CD14-positive monocyte (primary cell): ENCODE data around the gene ZGPAT. TPM values are rescaled to one million over a fixed set of nuclear protein-coding genes. Genes with fewer than 3 reads are reported as not detected.

ENCODE experiments used
- DNase-seq, 3 donors: peaks; one replicate each; pipeline ENCODE4 v3.0.0-alpha.2; 2011 to 2022
- H2AFZ ChIP-seq: 2 replicates; pipeline ENCODE4 v1.6.0; 2012; ENCODE audit warnings: mild to moderate bottlenecking, low read depth, low read length, inconsistent platforms; ENCODE audit not compliant: insufficient read depth, poor library complexity, severe bottlenecking
- H3K27ac ChIP-seq, 2 donors: 1 replicate in 1 of 2; 2 replicates in 1 of 2; pipeline ENCODE4 v1.5.1; 2012 to 2013; ENCODE audit warnings: low read length in 2 of 2, control low read depth in 1 of 2, inconsistent platforms in 1 of 2, low read depth in 1 of 2, mild to moderate bottlenecking in 1 of 2
- H3K27me3 ChIP-seq, 2 donors: one replicate each; pipeline versions ENCODE4 v1.6.0 to v1.6.1; 2011 to 2013; ENCODE audit warnings: low read length in 2 of 2; ENCODE audit not compliant: control insufficient read depth in 2 of 2, insufficient read depth in 2 of 2
- H3K36me3 ChIP-seq, 2 donors: replicated peaks in 1 of 2; 1 replicate in 1 of 2; 2 replicates in 1 of 2; pipeline versions ENCODE4 v1.5.1 to v1.6.1; 2012 to 2013; ENCODE audit warnings: low read length in 2 of 2, control low read depth in 1 of 2, inconsistent platforms in 1 of 2, mild to moderate bottlenecking in 1 of 2; ENCODE audit not compliant: insufficient read depth in 2 of 2, control insufficient read depth in 1 of 2
- H3K4me1 ChIP-seq, 2 donors: 1 replicate in 1 of 2; 2 replicates in 1 of 2; pipeline versions ENCODE4 v1.5.1 to v1.6.1; 2012 to 2013; ENCODE audit warnings: low read length in 2 of 2, control low read depth in 1 of 2, inconsistent platforms in 1 of 2, mild to moderate bottlenecking in 1 of 2, moderate library complexity in 1 of 2; ENCODE audit not compliant: insufficient read depth in 2 of 2, control insufficient read depth in 1 of 2
- H3K4me2 ChIP-seq: replicated peaks from 2 replicates; pipeline ENCODE3; 2012; ENCODE audit warnings: low read length, moderate library complexity, mild to moderate bottlenecking; ENCODE audit not compliant: poor library complexity, severe bottlenecking; ENCODE audit errors: extremely low read depth
- H3K4me3 ChIP-seq, 3 experiments: fragments of 200-600 bp in 1 of 3; sonication (generic) in 1 of 3; replicated peaks in 1 of 3; 1 replicate in 2 of 3; 2 replicates in 1 of 3; pipeline ENCODE4 v1.5.1; 2011 to 2013; ENCODE audit warnings: low read length in 3 of 3, mild to moderate bottlenecking in 3 of 3, control low read depth in 2 of 3, low read depth in 2 of 3, inconsistent platforms in 1 of 3, moderate library complexity in 1 of 3
- H3K79me2 ChIP-seq: 2 replicates; pipeline ENCODE4 v1.6.0; 2012; ENCODE audit warnings: mild to moderate bottlenecking, control low read depth, inconsistent platforms, low read length, moderate library complexity; ENCODE audit not compliant: insufficient read depth
- H3K9ac ChIP-seq: 2 replicates; pipeline ENCODE4 v1.6.0; 2017; ENCODE audit warnings: low read length, mild to moderate bottlenecking; ENCODE audit not compliant: insufficient read depth, poor library complexity, severe bottlenecking
- H3K9me3 ChIP-seq, 2 donors: replicated peaks in 1 of 2; 1 replicate in 1 of 2; 2 replicates in 1 of 2; pipeline versions ENCODE4 v1.5.1 to v1.6.1; 2012 to 2013; ENCODE audit warnings: low read length in 2 of 2, control low read depth in 1 of 2; ENCODE audit not compliant: control insufficient read depth in 1 of 2, insufficient read depth in 1 of 2
- H4K20me1 ChIP-seq: 2 replicates; pipeline ENCODE4 v1.6.0; 2012; ENCODE audit warnings: mild to moderate bottlenecking, low read length, control low read depth, moderate library complexity; ENCODE audit not compliant: insufficient read depth
- H3K27ac Mint-ChIP-seq, 7 donors: one replicate each; pipeline ENCODE4 v1.8.0; 2020; ENCODE audit warnings: mild to moderate bottlenecking in 7 of 7, mixed read lengths in 7 of 7, moderate library complexity in 6 of 7, inconsistent platforms in 2 of 7
- H3K27me3 Mint-ChIP-seq, 3 donors: one replicate each; pipeline ENCODE4 v1.8.0; 2021 to 2022; ENCODE audit warnings: low read depth in 3 of 3, mild to moderate bottlenecking in 3 of 3, mixed read lengths in 3 of 3, moderate library complexity in 3 of 3, inconsistent platforms in 1 of 3
- H3K36me3 Mint-ChIP-seq, 2 donors: one replicate each; pipeline ENCODE4 v1.8.0; 2020; ENCODE audit warnings: mixed read lengths in 2 of 2, inconsistent platforms in 1 of 2, mild to moderate bottlenecking in 1 of 2
- H3K4me1 Mint-ChIP-seq: one replicate; pipeline ENCODE4 v1.8.0; 2020; ENCODE audit warnings: mild to moderate bottlenecking, mixed read lengths
- H3K4me3 Mint-ChIP-seq, 2 donors: one replicate each; pipeline ENCODE4 v1.8.0; 2020; ENCODE audit warnings: mild to moderate bottlenecking in 2 of 2, mixed read lengths in 2 of 2, moderate library complexity in 1 of 2
- H3K9me3 Mint-ChIP-seq, 7 donors: one replicate each; pipeline ENCODE4 v1.8.0; 2020 to 2022; ENCODE audit warnings: mixed read lengths in 7 of 7, mild to moderate bottlenecking in 6 of 7, moderate library complexity in 6 of 7, inconsistent platforms in 2 of 7
- CTCF ChIP-seq: fragments of 200-600 bp; IDR thresholded peaks from one replicate; pipeline ENCODE4 v1.8.0; 2022; ENCODE audit warnings: antibody characterized with exemption, mild to moderate bottlenecking
- WGBS: methylation state at CpG from one replicate; pipeline ENCODE4 v1.1.5; 2013; ENCODE audit warnings: missing lambda C conversion rate; ENCODE audit not compliant: insufficient coverage; 5-methylcytosine and 5-hydroxymethylcytosine counted together
- intact Hi-C, 2 donors: fragments of 100-400 bp; cut with micrococcal nuclease; formaldehyde crosslinking; loops; one replicate each; pipeline versions ENCODE4 v1.15.0 to v1.15.1; 2023
- polyA minus RNA-seq: library from RNA; depleted of rRNA, polyadenylated mRNA; stranded (reverse); fragments of >200 nt; gene quantifications from 2 replicates; pipeline ENCODE4 v1.2.3, GENCODE V29; 2012
- polyA plus RNA-seq, 3 donors: library from polyadenylated mRNA; depleted of rRNA in 1 of 3; unstranded in 2 of 3; stranded (reverse) in 1 of 3; fragments of 300-500 nt in 2 of 3; fragments of >200 nt in 1 of 3; fragmentation: Illumina TruSeq in 2 of 3; gene quantifications; 1 replicate in 2 of 3; 2 replicates in 1 of 3; pipeline ENCODE4 v1.2.3, GENCODE V29; 2012 to 2021
- total RNA-seq, 12 experiments: library from RNA in 1 of 12; stranded (reverse) in 1 of 12; fragments of 120-200 nt in 1 of 12; gene quantifications; one replicate each; pipeline ENCODE4 v1.2.4 and lab custom pipeline; 2013 to 2026; ENCODE audit warnings: mixed read lengths in 6 of 12, inconsistent platforms in 1 of 12

ZGPAT gene, protein sequence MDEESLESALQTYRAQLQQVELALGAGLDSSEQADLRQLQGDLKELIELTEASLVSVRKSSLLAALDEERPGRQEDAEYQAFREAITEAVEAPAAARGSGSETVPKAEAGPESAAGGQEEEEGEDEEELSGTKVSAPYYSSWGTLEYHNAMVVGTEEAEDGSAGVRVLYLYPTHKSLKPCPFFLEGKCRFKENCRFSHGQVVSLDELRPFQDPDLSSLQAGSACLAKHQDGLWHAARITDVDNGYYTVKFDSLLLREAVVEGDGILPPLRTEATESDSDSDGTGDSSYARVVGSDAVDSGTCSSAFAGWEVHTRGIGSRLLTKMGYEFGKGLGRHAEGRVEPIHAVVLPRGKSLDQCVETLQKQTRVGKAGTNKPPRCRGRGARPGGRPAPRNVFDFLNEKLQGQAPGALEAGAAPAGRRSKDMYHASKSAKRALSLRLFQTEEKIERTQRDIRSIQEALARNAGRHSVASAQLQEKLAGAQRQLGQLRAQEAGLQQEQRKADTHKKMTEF
- total RNA-seq (2013), result 32.2 TPM
- 10 to 100 TPM; 24.2 to 58.6 (median 28.3) TPM for polyA plus RNA-seq
- polyA minus RNA-seq, result 30.5 and 47.9 TPM in 2 replicates
- total RNA-seq (lab: John Stamatoyannopoulos, UW), result 1.6 to 7.3 (median 4.2) reads per million in 11 experiments

DNA sequence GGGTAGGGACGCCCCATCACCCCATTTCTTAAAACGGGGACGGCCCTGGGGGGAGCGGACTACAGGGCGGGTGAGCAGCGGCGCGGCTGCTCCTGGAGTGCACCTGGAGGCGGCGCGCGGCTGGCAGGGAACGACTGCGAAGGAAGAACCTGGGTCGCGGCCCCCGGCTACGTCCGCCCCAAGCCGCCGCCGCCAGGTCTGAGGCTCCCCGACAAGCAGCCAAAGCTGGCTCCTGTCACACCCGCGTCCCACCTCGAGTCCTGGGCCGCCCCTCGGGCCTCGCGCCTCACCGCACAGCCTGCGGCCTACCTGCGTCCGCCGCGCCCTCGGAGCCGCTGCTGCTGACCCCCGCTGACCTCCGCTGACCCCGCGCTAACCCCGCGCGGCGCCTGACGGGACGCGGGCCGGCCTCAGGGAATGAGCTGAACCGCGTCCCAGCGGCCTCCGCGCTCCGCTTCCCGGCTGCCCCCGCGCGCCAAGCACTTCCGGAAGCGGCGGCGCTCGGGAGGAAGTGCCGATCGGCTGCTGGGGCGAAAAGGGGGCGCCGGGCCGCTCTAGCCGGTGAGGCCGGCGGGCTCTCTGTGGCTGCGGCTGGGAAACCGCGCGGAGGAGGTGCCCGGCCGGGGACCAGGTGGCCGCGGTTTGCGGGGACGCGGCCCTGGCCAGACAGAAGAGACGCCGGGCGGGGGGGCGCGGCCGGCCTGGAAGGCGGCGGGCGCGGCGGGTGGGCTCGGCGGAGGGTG lies at the start of gene ZGPAT, which contains the start of gene ARFRP1:
Gene ZGPAT (plus strand): TSS at position 482 of the 743 bp plus-strand sequence. CDS start 542 bp downstream, outside the sequence.
Gene ARFRP1 (minus strand): TSS at position 419 of the 743 bp plus-strand sequence. CDS start 885 bp downstream, outside the sequence.
- DNase-seq, result peak; percentile 83 to 87 (median 86)
- WGBS, result under 1% methylated on average over 98 of the region's 98 CpGs
- Histone ChIP-seq H3K27me3 (no peaks in the 10 kb centered on the region), H3K36me3 (peaks cover 51 to 56% of the 10 kb centered on the region in 2 donors), H3K4me2 (peak within 1 kb of the TSS; percentile 97), H2AFZ (peak within 1 kb of the TSS; percentile 82), H3K9ac (peak within 1 kb of the TSS; percentile 85), H3K79me2 (peaks cover 72% of the 10 kb centered on the region), H3K9me3 (no peaks in the 10 kb centered on the region), H3K27ac (peak within 1 kb of the TSS; percentile 41 to 81), H3K4me1 (peaks cover 23 to 30% of the 10 kb centered on the region in 2 donors), H3K4me3 (peak within 1 kb of the TSS; percentile 35 to 86 (median 71)), H4K20me1 (peaks cover 60% of the 10 kb centered on the region)
- H3K4me1 Mint-ChIP-seq, result peaks cover 34% of the 10 kb centered on the region
- peaks cover 49 to 68% of the 10 kb centered on the region in 2 donors for H3K36me3 Mint-ChIP-seq
- H3K4me3 Mint-ChIP-seq, result peak within 1 kb of the TSS; percentile 82 to 88
- peaks cover 0 to 3% (median 0%) of the 10 kb centered on the region in 3 donors for H3K27me3 Mint-ChIP-seq
- peak within 1 kb of the TSS; percentile 71 to 89 (median 82) for H3K27ac Mint-ChIP-seq
- intact Hi-C loops, result loop anchor here (2.0 to 5.0 kb wide), 5 partner anchors 21 to 250 kb away; partner anchors contain the start of genes RTEL1 (in 2 of the 2) and UCKL1 (in 1 of the 2)
- peaks cover 0 to 6% (median 0%) of the 10 kb centered on the region in 7 donors for H3K9me3 Mint-ChIP-seq
- TF ChIP-seq CTCF, result no peak
